Kidney epithelial cell (primary cell): ENCODE results near the gene DNHD1. TPM values are rescaled to one million over a fixed set of nuclear protein-coding genes. Genes with fewer than 3 reads are reported as not detected.

Experiments
- DNase-seq: peaks from one replicate; pipeline ENCODE4 v3.0.0-alpha.2; 2010; ENCODE audit warnings: low read depth
- H3K27me3 ChIP-seq: 2 replicates; pipeline ENCODE4 v1.6.0; 2011; ENCODE audit warnings: low read length; ENCODE audit not compliant: control insufficient read depth, insufficient read depth
- H3K36me3 ChIP-seq: 2 replicates; pipeline ENCODE4 v1.5.1; 2011; ENCODE audit warnings: low read length; ENCODE audit not compliant: control insufficient read depth, insufficient read depth
- H3K4me3 ChIP-seq: 2 replicates; pipeline ENCODE4 v1.5.1; 2011; ENCODE audit warnings: low read depth, mild to moderate bottlenecking, control low read depth, low read length
- CTCF ChIP-seq: IDR thresholded peaks from 2 replicates; pipeline ENCODE4 v1.5.1; 2011; ENCODE audit warnings: mild to moderate bottlenecking, moderate library complexity, low read length, control low read depth, inconsistent platforms; ENCODE audit not compliant: insufficient read depth, poor library complexity, severe bottlenecking
- total RNA-seq: library from RNA; depleted of rRNA; stranded (reverse); fragments of >200 nt; gene quantifications from 2 replicates; pipeline ENCODE4 v1.2.3, GENCODE V29; 2015

The DNHD1 gene
- total RNA-seq, 1 donor from 2014 or later = 2.9 TPM

GRCh38 chr11:6611092-6611962 is 114.2 kb downstream of the DNHD1 start:
- Histone ChIP-seq H3K36me3 (peaks cover 7% of the 10 kb centered on the region), H3K4me3 (peak overlapping the region; percentile 85), H3K27me3 (no peaks in the 10 kb centered on the region)
- no peak for DNase-seq
- no peak for TF ChIP-seq CTCF

- DNase-seq = no peak
- no peaks in the 10 kb centered on the region for H3K27me3 ChIP-seq
- H3K36me3 ChIP-seq = peaks cover 7% of the 10 kb centered on the region
- TF ChIP-seq CTCF = no peak
- peak overlapping the region; percentile 85 for H3K4me3 ChIP-seq
Measured at GRCh38 chr11:6611963-6612212, 114.8 kb downstream of the DNHD1 start.

GRCh38 chr11:6612213-6613041 is 115.3 kb downstream of the DNHD1 start, which contains the start of gene TAF10:
TAF10 (minus strand) TSS chr11:6612216; CDS start chr11:6612189, 27 bp downstream.
- H3K36me3 ChIP-seq = peaks cover 7% of the 10 kb centered on the region
- DNase-seq = peak; percentile 79
- peak; percentile 65 for TF ChIP-seq CTCF
- H3K27me3 ChIP-seq = no peaks in the 10 kb centered on the region
- H3K4me3 ChIP-seq = peak within 1 kb of the TSS; percentile 85

- peaks cover 4% of the 10 kb centered on the region for H3K36me3 ChIP-seq
- no peak for TF ChIP-seq CTCF
- H3K27me3 ChIP-seq = no peaks in the 10 kb centered on the region
- no peak for DNase-seq
- H3K4me3 ChIP-seq = no peak overlapping the region
Measured at GRCh38 chr11:6613496-6613895, 116.4 kb downstream of the DNHD1 start.

GRCh38 chr11:6614446-6614845 is 117.4 kb downstream of the DNHD1 start:
- H3K36me3 ChIP-seq = peaks cover 4% of the 10 kb centered on the region
- H3K4me3 ChIP-seq = no peak overlapping the region
- H3K27me3 ChIP-seq = no peaks in the 10 kb centered on the region
- DNase-seq = no peak
- TF ChIP-seq CTCF = no peak
